C4-2B (cell line): ENCODE measurements around the gene PSG4.
"Not testable (repeated sequence)": the region's sequence is repeated elsewhere in the genome, so short reads cannot be mapped to it uniquely, and the experiment has no call there.

Experiments used
- H3K27ac ChIP-seq: fragments of 450-650 bp; 2 replicates; pipeline ENCODE4 v1.5.1; 2017
- CTCF ChIP-seq: fragments of 450-650 bp; conservative IDR thresholded peaks from 2 replicates; pipeline ENCODE4 v1.5.1; 2017; ENCODE audit warnings: mild to moderate bottlenecking
- ZFX ChIP-seq: fragments of 450-650 bp; IDR thresholded peaks from 2 replicates; pipeline ENCODE4 v1.6.1; 2017

Gene PSG4

GRCh38 chr19:43205471-43206105 lies at the start of gene PSG4:
Gene PSG4, minus strand, starts transcription at chr19:43205638. Its CDS starts 102 bp downstream, at chr19:43205536.
- not testable (repeated sequence) for H3K27ac ChIP-seq

GRCh38 chr19:43251428-43251827 lies 46.0 kb upstream of the PSG4 start:
- H3K27ac ChIP-seq: not testable (repeated sequence)

- not testable (repeated sequence) for H3K27ac ChIP-seq
Measured at GRCh38 chr19:43250296-43250695, 44.9 kb upstream of the PSG4 start.

- not testable (repeated sequence) for H3K27ac ChIP-seq
Measured at GRCh38 chr19:43248635-43249002, 43.2 kb upstream of the PSG4 start.

- not testable (repeated sequence) for H3K27ac ChIP-seq
Measured at GRCh38 chr19:43247243-43247880, 41.9 kb upstream of the PSG4 start.

- not testable (repeated sequence) for H3K27ac ChIP-seq
Measured at GRCh38 chr19:43245848-43246247, 40.4 kb upstream of the PSG4 start.

- not testable (repeated sequence) for H3K27ac ChIP-seq
Measured at GRCh38 chr19:43242211-43242610, 36.8 kb upstream of the PSG4 start.

- H3K27ac ChIP-seq: not testable (repeated sequence)
Measured at GRCh38 chr19:43238213-43238612, 32.8 kb upstream of the PSG4 start.

- H3K27ac ChIP-seq: not testable (repeated sequence)
Measured at GRCh38 chr19:43235686-43236085, 30.2 kb upstream of the PSG4 start.

GRCh38 chr19:43229315-43229714 lies 23.9 kb upstream of the PSG4 start:
- TF ChIP-seq ZFX (no peak), CTCF (no peak)
- H3K27ac ChIP-seq: no peak overlapping the region

- H3K27ac ChIP-seq: not testable (repeated sequence)
Measured at GRCh38 chr19:43228730-43229129, 23.3 kb upstream of the PSG4 start.

- not testable (repeated sequence) for H3K27ac ChIP-seq
- TF ChIP-seq CTCF: peak; percentile 14; the same call in 1 of the 2 replicates
Measured at GRCh38 chr19:43226986-43227385, 21.5 kb upstream of the PSG4 start.

GRCh38 chr19:43224855-43225253 lies 19.4 kb upstream of the PSG4 start:
- no peak for TF ChIP-seq CTCF
- no peak for TF ChIP-seq ZFX
- H3K27ac ChIP-seq: no peak overlapping the region

- H3K27ac ChIP-seq: not testable (repeated sequence)
Measured at GRCh38 chr19:43224201-43224854, 18.9 kb upstream of the PSG4 start.

- H3K27ac ChIP-seq: not testable (repeated sequence)
Measured at GRCh38 chr19:43221891-43222290, 16.5 kb upstream of the PSG4 start.

- H3K27ac ChIP-seq: not testable (repeated sequence)
Measured at GRCh38 chr19:43219136-43219535, 13.7 kb upstream of the PSG4 start.

GRCh38 chr19:43215881-43216280 lies 10.4 kb upstream of the PSG4 start:
- H3K27ac ChIP-seq: not testable (repeated sequence)
